GM18505 (cell line): ENCODE results near the gene HMG20A.

Experiments used
- ATAC-seq: cut with Tn5 transposase; IDR thresholded peaks from one replicate; pipeline ENCODE4 v1.9.1; 2021; ENCODE audit not compliant: unreplicated experiment
- POLR2A ChIP-seq: IDR thresholded peaks from 4 replicates; pipeline ENCODE4 v1.6.1; 2011; ENCODE audit warnings: borderline replicate concordance; ENCODE audit not compliant: insufficient read depth, insufficient read length; ENCODE audit errors: extremely low read depth

HMG20A gene

DNA sequence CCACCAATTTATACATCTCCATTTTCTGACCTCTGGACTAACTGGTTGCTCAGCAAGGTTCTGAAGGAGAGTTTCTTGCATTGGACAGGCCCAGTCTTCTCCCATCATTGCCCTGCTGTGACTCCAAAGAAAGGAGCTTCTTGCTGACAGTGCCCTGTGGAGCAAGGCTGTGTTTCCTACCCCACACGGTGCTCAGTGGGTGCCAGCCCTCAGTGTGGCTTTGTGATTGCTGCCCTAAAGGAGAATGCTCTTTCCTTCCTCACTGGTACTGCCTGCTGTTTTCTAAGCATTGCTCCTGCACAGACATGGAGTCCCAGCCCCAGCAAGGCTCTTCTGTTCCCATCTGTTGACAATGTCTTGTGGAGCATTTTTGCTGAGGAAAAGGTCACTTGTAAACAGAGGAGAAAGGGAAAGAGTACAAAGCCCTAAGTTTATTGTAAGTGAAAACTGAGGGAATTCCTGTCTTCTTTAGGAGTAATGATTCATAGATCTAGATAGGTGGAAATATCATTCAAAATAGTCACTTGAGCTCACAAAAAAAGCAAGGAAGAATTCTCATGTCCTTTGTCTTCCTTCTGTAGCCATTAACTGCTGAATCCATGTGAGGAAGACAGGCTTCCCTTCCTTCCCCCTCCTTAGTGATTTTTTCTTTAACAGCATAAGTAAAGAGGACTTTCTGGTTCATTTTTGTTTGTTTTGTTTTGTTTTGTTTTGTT, 62.9 kb downstream of the HMG20A start:
- no peak for ATAC-seq
- TF ChIP-seq POLR2A: no peak

DNA sequence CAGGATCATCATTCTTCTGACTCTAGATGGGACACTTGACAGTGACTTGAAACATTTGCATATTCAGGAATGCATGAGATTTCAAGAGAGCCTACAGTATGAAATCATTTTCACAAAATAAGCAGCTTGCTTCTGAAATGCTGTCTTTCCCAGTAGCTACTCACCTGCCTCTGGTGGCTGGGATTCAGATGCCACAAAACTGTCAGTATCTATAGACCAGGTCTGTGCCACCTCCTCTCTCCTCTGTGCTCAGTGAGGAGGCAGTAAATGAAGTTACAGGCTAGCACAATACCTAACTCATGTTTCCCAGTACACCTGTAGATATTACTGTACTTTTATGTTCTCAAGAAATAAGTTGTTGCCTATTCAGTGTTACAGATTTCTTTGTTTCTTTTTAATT, 64.3 kb downstream of the HMG20A start:
- no peak for ATAC-seq

DNA sequence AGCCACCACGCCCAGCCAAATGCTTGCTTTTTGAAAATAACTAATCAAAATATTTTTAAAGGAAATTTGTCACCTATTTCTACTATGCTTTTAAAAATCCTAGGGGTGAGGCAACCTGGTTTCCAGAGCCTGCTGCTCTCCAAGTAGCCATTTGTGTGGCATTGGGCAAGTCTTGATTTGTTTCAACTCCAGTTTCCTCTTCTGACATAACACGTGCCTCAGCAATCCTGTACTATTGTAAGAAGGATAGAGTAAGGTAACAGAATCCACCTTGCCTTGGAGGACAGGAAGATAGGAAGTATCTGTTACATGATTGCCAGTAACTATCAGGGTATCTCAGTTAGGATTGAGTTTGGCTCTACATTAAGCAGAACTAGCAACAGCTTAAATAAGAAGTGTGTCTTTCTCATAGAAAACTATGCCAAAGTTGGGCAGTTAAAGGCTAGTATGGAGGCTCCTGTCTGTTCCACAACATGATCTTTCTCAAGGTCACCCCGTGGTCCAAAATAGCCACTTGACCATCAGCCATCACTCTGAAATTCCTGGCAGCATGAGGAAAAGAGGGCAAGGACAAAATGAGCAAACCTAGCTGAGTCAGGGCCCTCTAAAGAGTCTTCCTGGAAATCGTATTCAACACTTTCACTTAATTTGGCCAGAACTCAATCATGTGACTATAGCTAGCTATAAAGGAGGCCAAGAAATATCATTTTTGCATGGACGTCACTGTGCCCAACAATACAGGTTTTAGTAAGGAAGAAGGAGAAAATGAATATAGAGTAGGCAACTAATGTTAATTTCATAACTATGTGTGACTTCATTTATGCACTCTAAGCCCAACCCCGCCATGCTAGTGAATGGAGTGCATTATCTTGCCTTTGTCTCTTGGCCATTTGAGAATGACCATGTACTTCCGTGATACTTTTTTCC, 66.1 kb downstream of the HMG20A start:
- no peak for ATAC-seq
- TF ChIP-seq POLR2A: no peak

More for the DNA sequence above, 64.3 kb downstream of the HMG20A start:
- TF ChIP-seq POLR2A: no peak

DNA sequence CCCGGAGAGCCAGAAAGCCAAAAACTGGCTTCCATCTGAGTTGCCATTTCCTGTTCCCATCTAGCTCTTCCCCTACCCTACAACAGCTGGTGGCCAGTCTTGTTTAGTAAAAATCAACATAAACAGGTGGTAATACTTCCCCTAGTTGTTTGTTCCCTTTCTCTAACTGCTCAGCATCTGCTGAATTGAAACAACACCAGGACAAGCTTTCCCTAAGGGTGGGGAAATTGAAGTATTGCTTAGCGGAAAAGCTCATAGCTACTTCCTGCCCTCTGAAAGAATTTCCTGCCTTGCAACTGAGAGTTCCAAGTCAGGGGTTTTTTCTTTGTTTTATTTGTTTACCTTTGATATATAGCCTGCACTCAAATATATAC, 66.8 kb downstream of the HMG20A start:
- TF ChIP-seq POLR2A: no peak
- ATAC-seq: no peak

DNA sequence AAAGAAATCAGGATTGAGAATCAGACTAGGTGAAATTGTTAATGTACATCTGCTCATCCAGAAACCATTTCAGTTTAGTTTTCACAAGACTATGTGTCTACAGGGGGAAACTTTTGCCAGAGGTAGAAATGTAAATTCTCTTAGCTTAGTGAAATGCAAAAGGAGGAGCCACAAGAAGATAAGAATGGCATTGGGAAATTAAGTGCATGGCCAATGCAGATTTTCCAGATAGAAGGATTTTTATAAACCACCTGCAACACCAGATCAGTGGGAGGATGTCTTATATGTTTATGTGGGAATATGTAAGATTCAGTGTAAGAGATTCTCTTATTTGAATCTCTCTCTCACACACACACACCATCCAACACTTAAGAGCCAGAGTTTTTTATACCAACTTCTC, 67.2 kb downstream of the HMG20A start:
- no peak for ATAC-seq
- no peak for TF ChIP-seq POLR2A

DNA sequence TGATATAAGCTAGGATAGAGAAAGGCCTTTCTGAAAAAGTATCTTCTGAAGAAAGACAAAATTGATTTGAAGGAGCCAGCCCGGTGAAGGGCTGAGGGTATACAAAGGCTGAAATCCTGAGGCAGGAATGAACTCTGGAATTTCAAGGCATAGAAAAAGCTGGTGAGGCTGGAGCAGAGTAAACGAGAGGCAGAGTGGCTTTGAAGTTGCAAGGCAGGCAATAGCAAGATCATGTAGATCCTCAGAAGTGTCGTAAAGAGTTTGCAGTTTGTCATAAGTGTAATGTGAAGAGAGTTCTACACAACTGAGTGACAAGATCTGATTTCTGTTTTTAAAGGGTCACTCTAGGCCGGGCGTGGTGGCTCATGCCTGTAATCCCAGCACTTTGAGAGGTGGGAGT, 69.0 kb downstream of the HMG20A start:
- no peak for ATAC-seq
- no peak for TF ChIP-seq POLR2A

DNA sequence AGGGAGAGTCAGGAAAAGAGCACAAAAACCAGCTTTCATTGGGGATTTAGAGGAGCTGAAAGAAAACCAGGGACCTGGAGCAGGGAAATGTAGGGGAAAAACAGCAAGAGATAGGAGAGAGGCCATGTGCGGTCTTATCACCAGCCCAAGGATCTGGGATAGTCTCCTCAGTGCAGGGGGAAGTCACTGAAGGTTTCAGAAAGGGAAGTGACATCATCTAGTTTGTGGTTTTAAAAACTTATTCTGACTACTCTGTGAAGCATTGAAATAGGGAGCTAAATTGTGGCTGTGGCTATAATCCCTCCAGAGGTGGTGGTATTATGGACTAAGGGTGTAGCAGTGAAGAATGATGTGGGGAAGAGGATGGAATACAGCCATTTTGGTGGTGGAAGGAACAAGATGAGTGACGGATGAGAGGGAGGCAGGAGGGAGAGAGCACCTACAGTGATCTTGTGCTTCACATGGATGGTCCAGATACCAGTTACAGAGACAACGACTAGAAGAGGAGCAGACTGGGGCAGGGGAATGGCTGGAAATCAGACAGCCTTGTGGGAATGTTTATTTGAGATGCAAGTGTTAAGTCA, 72.7 kb downstream of the HMG20A start:
- no peak for ATAC-seq
- TF ChIP-seq POLR2A: no peak

DNA sequence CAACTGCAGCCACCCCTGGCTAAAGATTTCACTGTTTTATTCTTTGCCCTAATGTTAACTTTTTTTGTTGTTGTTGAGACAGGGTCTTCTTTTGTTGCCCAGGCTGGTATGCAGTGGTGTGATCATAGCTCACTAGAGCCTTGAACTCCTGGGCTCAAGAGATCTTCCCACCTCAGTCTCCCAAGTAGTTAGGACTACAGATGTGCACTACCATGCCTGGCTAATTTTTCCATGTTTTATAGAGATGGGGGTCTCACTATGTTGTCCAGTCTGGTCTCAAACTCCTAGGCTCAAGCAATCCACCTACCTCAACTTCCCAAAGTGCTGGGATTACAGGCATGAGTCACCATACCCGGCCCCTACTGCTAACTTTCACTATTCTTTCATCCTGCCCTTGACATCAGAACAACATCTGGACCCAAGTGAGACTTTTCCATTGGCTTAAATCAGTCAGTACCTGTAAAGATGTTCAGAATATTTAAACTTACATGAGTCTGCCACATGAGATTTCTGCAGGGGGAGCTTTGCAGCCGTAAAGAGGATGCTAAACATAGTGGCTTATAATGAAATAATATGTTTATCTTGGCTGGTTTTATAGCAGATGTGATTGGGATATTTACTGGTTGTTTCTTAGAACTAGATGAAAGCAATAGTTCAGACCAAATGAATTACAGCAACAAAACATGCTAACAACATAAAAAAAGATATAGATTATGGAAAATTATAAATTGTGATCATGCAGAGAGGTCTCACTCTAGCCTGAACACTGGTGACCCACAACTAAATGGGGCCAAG, 73.6 kb downstream of the HMG20A start:
- ATAC-seq: no peak
- no peak for TF ChIP-seq POLR2A

DNA sequence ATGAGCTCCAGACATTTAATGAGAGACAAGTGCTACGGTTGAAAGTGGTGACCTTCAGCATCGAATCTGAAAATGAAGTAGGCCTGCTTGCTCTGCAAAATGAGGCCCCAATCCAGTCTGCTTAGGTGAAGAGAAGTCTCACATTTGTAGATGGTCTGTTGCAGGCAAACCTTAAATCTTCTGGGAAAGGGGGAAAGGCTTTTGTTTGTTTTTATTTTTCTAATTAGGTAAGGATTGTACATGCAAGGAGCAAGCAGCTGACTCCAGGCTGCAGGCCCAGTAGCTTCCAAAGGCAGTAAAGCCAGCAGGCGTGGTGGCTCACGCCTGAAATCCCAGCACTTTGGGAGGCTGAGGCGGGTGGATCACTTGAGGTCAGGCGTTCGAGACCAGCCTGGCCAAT, 74.3 kb downstream of the HMG20A start:
- no peak for ATAC-seq
- TF ChIP-seq POLR2A: no peak

DNA sequence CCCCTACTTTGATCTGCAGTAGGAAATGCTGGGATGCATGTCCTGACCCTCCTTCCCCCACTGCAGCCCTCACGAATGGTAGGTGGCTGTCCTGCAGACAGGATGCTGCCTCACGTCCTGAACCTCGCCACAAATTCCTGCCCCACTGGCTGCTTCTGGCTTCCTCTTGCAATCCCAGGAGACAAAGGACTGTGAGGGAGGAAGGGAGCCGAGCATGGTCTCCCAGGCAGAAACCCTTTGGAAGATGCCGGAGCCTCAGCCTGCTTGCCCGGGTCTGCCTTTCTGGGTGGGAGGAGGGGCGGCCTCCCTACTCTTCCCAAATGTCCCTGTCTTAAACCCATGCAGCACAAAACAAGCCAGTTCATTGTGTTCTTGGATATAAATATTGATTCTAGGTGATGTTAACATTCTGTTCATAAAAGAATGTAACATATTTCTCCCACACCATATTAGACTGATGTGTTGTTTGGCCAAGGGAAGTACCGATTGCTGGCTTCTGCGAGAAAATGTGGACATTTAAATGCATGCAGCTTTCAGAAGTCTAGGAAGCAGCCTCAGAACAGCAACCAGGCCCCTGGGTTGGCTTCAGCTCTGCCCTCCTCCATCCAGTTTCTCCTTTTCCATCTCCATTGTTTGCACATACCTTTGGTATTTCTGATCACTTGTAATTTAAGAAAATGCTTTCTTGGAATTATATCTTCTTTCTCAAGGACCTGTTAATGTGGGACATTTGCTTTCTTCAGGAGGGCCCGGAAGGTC, 75.3 kb downstream of the HMG20A start:
- ATAC-seq: no peak
- TF ChIP-seq POLR2A: no peak

DNA sequence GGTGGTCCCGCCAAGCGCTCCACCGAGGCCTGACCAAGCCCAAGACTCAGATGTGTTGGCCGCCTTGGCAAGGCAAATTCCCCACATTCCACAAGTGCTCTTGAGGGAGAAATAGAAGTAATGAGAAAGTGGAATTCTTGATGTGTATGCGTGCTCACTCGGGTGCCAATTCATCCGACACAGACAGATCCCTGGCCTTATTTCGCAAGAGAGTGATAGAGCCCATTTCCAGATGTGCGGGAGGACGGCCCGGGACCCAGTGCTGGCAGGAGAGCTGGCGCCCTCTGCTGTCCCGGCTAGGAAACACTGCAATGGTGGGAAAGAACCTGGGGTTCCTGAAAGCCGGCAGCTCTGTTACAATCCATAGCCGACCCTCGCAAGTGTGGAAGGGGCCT, 76.0 kb downstream of the HMG20A start:
- no peak for TF ChIP-seq POLR2A
- no peak for ATAC-seq

DNA sequence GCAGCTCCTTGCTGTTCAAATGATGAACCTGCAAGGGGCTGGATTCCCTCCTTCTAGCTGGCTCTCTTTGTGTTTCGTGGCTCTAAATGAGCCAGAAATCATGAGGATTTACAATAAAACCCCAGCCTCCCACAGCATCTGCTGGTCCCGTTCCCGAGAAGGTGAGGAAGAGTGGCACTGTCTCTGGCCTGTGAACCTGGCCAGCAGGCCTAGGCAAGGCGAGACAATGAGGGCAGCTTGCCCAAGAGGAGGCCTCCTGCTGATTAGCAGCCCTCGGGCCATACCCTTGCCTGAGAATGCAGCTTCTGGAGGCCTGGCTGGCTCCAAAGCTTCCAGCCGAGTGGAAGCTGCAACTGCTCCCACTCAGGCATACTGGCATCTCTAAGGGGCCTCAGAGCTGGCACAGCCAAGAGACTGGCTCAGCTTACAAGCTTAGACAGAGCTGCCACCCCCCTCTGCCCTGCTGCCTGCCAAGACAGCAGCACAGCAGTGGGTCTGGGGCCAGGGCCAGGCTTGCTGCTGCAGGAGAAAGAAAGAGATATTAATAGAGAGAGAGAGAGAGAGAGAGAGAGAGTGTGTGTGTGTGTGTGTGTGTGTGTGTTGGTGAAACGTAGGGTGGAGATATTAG, 76.5 kb downstream of the HMG20A start:
- TF ChIP-seq POLR2A: no peak
- no peak for ATAC-seq
